DND-41 (cell line): ENCODE measurements around the gene UBASH3B.

Experiments used
- EZH2 ChIP-seq: IDR thresholded peaks from 3 replicates; pipeline ENCODE4 v1.6.1; 2012; ENCODE audit warnings: borderline replicate concordance, low read depth, mild to moderate bottlenecking, moderate library complexity, low read length, inconsistent platforms; ENCODE audit not compliant: severe bottlenecking
- TF ChIP-seq, protein P1 (sequence below): IDR thresholded peaks from 2 replicates; pipeline ENCODE4 v1.5.1; 2012; ENCODE audit warnings: borderline replicate concordance, low read length, moderate library complexity, mild to moderate bottlenecking; ENCODE audit not compliant: poor library complexity, severe bottlenecking; ENCODE audit errors: extremely low read depth

DNA sequence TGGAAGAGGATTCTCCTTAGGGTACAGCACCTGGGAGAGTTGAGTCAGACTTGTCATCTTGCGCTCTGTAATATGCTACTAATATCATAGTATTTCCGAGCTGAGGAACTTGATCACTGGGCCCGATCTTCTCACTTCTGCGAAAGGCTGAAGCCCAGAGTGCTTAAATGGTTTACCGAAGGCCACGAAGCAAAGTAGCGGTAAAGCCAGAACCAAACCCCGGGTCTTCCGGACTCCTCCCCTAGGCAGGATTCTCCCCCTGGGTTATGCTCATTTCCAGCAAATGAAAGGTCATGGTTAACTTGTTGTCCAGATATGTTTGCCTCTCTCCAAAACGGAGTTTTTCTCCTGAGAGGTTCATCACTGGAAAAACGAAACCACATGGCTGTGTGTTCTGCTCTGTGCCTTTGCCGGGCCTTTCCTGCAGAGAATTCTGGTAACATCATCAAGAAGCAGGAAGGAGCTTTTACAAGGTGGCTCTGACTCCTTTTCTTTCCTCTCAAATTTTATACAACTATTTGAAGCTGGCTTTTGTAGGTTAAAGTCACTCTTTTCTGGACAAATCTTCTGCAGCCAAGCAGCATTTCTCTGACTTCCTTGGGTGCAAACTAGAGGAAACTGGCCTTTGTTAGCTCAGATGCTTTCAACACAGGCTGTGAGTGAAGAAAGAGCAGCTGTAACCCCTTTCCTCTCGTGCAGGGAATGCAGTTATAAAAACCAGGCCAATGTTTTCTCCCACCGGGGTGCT, 35.5 kb downstream of the UBASH3B start:
- TF ChIP-seq, protein P1, sequence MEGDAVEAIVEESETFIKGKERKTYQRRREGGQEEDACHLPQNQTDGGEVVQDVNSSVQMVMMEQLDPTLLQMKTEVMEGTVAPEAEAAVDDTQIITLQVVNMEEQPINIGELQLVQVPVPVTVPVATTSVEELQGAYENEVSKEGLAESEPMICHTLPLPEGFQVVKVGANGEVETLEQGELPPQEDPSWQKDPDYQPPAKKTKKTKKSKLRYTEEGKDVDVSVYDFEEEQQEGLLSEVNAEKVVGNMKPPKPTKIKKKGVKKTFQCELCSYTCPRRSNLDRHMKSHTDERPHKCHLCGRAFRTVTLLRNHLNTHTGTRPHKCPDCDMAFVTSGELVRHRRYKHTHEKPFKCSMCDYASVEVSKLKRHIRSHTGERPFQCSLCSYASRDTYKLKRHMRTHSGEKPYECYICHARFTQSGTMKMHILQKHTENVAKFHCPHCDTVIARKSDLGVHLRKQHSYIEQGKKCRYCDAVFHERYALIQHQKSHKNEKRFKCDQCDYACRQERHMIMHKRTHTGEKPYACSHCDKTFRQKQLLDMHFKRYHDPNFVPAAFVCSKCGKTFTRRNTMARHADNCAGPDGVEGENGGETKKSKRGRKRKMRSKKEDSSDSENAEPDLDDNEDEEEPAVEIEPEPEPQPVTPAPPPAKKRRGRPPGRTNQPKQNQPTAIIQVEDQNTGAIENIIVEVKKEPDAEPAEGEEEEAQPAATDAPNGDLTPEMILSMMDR = no peak
- TF ChIP-seq EZH2 = no peak
